ENCODE results near the gene KCNG2. TPM values are rescaled to one million over a fixed set of nuclear protein-coding genes. Genes with fewer than 3 reads are reported as not detected.

The KCNG2 gene
- total RNA-seq, 1 experiment from 2014 or later: not detected

DNA sequence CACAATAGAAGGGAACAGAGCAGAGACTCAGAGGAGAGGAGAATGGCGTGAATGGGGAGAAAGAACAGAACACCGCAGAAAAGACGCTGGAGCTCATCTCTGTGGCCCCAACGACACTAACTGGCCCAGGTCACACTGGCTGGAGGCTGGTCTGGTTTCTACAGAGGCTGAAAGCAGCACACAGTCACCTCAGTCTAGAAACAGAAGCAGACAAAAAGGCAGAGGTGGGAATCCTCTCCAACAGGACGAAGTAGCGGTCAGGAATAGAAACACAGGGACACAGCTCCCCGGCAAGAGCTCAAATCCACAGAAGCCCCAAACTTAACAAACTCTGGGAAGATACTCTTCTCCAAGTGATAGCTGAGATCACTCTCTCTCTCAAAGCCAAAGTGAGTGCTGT is 144.5 kb downstream of the KCNG2 start:
- no peak overlapping the region for H3K4me3 ChIP-seq
- no peaks in the 10 kb centered on the region for H3K9me2 ChIP-seq (ENCODE audit: insufficient read depth)
- peaks cover 5% of the 10 kb centered on the region for H3F3A ChIP-seq (ENCODE audit: insufficient read depth, low read depth)
- POLR2A ChIA-PET (ENCODE audit: unreplicated experiment): no interaction called here
- H2AFZ ChIP-seq: no peak overlapping the region
- CTCF ChIA-PET: no interaction called here
- no peaks in the 10 kb centered on the region for H3K36me3 ChIP-seq (ENCODE audit: low read depth)
- H3K79me2 ChIP-seq (ENCODE audit: low read depth): no peaks in the 10 kb centered on the region
- no peak overlapping the region for H3K27ac ChIP-seq
- H3K27me3 ChIP-seq (ENCODE audit: insufficient read depth, low read depth): no peaks in the 10 kb centered on the region
- H3K4me2 ChIP-seq: no peak overlapping the region
- H4K20me1 ChIP-seq (ENCODE audit: insufficient read depth): 0 out of 2 replicates have a peak, but pooled peaks cover 5% of the 10 kb centered on the region
- TF ChIP-seq EZH2 (IDR thresholded peaks at IDR 0.05; ENCODE audit: low read depth): no peak
- TF ChIP-seq, protein P1, sequence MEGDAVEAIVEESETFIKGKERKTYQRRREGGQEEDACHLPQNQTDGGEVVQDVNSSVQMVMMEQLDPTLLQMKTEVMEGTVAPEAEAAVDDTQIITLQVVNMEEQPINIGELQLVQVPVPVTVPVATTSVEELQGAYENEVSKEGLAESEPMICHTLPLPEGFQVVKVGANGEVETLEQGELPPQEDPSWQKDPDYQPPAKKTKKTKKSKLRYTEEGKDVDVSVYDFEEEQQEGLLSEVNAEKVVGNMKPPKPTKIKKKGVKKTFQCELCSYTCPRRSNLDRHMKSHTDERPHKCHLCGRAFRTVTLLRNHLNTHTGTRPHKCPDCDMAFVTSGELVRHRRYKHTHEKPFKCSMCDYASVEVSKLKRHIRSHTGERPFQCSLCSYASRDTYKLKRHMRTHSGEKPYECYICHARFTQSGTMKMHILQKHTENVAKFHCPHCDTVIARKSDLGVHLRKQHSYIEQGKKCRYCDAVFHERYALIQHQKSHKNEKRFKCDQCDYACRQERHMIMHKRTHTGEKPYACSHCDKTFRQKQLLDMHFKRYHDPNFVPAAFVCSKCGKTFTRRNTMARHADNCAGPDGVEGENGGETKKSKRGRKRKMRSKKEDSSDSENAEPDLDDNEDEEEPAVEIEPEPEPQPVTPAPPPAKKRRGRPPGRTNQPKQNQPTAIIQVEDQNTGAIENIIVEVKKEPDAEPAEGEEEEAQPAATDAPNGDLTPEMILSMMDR (conservative IDR thresholded peaks at IDR 0.05): no peak
- DNase-seq: no peak
- peaks cover 8% of the 10 kb centered on the region; the same call in 1 of the 2 replicates for H3K4me1 ChIP-seq (replicated peaks; ENCODE audit: insufficient read depth)
- no peaks in the 10 kb centered on the region for H3K9me3 ChIP-seq (ENCODE audit: insufficient read depth, low read depth)
- intact Hi-C loops (cut with micrococcal nuclease; ENCODE audit: unreplicated experiment): no loop called here
- no TSS peak for BruUV-seq (replicated peaks)

DNA sequence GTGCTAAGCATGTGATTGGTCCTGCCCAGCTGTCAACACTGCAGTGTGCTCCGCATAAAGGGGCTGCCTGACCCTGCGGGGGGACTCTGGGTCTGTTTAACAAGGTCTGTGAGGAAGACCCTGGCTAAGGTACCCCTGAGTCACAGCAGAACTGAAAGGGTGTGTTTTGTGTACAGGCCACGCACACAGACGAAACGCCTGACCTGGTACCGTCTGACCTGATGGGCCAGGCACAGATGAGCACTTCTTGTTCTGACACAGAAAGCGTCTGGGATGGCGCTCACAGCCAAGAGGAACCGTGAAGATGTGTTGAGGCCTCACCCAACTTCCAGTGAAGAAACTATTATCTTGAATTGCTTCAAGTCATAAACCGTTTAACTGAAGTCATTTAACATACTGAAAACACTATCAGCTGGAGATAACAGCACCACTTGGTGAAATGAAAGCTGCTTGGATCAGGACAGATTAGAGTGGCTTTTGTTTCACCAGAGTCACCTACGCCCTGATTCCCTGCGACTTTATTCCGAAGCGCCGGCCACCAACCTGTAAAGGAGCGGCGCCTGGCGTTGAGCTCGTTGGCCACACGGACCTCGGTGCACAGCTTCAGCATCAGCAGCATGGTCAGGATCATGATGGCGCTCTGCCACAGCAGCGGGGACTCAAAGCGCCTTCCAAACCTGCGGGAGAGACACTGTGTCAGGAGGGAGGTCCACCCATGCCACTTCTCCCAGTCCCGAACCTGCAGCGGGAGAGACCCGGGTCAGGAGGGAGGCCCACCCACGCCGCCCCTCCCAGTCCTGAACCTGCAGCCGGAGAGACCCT is 145.3 kb downstream of the KCNG2 start:
- Histone ChIP-seq H3K9me2 (ENCODE audit: insufficient read depth) (no peaks in the 10 kb centered on the region), H3K4me2 (no peak overlapping the region), H3K27ac (no peak overlapping the region), H3K27me3 (ENCODE audit: insufficient read depth, low read depth) (no peaks in the 10 kb centered on the region), H3F3A (ENCODE audit: insufficient read depth, low read depth) (peaks cover 5% of the 10 kb centered on the region), H4K20me1 (ENCODE audit: insufficient read depth) (0 out of 2 replicates have a peak, but pooled peaks cover 5% of the 10 kb centered on the region), H3K36me3 (ENCODE audit: low read depth) (no peaks in the 10 kb centered on the region), H2AFZ (no peak overlapping the region), H3K9me3 (ENCODE audit: insufficient read depth, low read depth) (no peaks in the 10 kb centered on the region), H3K4me1 (replicated peaks; ENCODE audit: insufficient read depth) (peaks cover 10% of the 10 kb centered on the region; the same call in 1 of the 2 replicates), H3K4me3 (no peak overlapping the region), H3K79me2 (ENCODE audit: low read depth) (0 out of 2 replicates have a peak, but pooled peaks cover 1% of the 10 kb centered on the region)
- TF ChIP-seq, protein P1 (conservative IDR thresholded peaks at IDR 0.05): no peak
- no peak for TF ChIP-seq EZH2 (IDR thresholded peaks at IDR 0.05; ENCODE audit: low read depth)
- DNase-seq: no peak
- POLR2A ChIA-PET (ENCODE audit: unreplicated experiment): no interaction called here
- BruUV-seq (replicated peaks): no TSS peak
- CTCF ChIA-PET: no interaction called here
- intact Hi-C loops (cut with micrococcal nuclease; ENCODE audit: unreplicated experiment): no loop called here

DNA sequence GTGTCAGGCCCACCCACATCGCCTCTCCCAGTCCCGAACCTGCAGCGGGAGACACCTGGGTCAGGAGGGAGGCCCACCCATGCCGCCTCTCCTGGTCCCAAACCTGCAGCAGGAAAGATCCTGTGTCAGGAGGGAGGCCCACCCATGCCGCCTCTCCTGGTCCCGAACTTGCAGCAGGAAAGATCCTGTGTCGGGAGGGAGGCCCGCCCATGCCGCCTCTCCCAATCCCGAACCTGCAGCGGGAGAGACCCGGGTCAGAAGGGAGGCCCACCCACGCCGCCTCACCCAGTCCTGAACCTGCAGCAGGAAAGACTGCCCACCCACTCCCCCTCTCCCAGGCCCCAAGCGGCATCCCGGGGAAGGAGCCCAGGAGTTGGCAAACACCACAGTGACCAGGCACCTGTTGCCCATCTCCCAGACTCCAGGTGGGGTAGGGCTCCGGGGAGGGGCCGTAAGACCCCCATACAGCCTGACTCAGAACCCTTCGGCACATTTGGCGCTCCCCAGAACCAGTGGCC is 145.9 kb downstream of the KCNG2 start:
- Histone ChIP-seq H3K27me3 (ENCODE audit: insufficient read depth, low read depth) (no peaks in the 10 kb centered on the region), H3K27ac (no peak overlapping the region), H3K4me2 (no peak overlapping the region), H3K9me2 (ENCODE audit: insufficient read depth) (no peaks in the 10 kb centered on the region), H3K4me1 (replicated peaks; ENCODE audit: insufficient read depth) (peaks cover 10% of the 10 kb centered on the region; the same call in 1 of the 2 replicates), H3F3A (ENCODE audit: insufficient read depth, low read depth) (peaks cover 5% of the 10 kb centered on the region), H3K4me3 (no peak overlapping the region), H3K36me3 (ENCODE audit: low read depth) (no peaks in the 10 kb centered on the region), H3K79me2 (ENCODE audit: low read depth) (0 out of 2 replicates have a peak, but pooled peaks cover 8% of the 10 kb centered on the region), H2AFZ (no peak overlapping the region), H3K9me3 (ENCODE audit: insufficient read depth, low read depth) (no peaks in the 10 kb centered on the region), H4K20me1 (ENCODE audit: insufficient read depth) (0 out of 2 replicates have a peak, but pooled peaks cover 5% of the 10 kb centered on the region)
- no peak for DNase-seq
- ChIA-PET POLR2A (ENCODE audit: unreplicated experiment) (no interaction called here), CTCF (no interaction called here)
- no TSS peak for BruUV-seq (replicated peaks)
- intact Hi-C loops (cut with micrococcal nuclease; ENCODE audit: unreplicated experiment): no loop called here
- TF ChIP-seq EZH2 (IDR thresholded peaks at IDR 0.05; ENCODE audit: low read depth): no peak
- TF ChIP-seq, protein P1 (conservative IDR thresholded peaks at IDR 0.05): no peak
